NOMO-1 treated with dmso at 0.1 percent for 144 hours (cell line): ENCODE data around the gene TLE1.

Experiments
- DNase-seq: peaks from one replicate; lab custom pipeline; 2025; ENCODE audit not compliant: unreplicated experiment; lab: John Stamatoyannopoulos, UW

The TLE1 gene

DNA sequence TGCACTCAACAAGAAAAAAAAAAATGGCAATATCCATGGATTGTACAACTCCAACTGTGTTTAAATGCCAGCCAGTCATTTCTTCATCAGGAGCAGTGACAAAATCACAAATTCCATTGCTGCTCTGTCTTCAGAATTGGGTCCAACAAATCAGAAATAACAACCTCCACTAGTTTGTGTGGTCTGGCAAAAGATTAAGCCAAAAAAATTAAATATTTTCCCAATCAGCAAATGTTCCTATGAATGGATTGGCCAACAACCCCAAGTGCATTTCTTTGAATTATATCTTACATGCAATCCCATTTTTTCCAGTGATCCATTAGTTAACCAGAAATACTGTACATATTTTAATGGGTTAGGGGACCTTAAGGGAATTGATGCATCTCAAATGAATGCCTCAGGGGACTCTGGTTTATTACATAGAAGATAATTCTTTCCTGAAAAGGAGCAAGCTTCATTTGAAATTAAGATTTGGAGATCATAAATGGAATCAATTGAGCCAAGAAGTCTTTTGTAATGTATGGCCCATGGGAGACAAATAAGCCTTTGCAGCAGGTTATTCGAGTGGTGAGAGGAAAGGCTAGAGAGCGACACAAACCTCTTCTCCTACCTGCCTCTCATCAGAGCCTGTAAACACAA, 131.8 kb downstream of the TLE1 start:
- DNase-seq, result no peak

GRCh38 chr9:81556923-81557322, 132.4 kb downstream of the TLE1 start:
- DNase-seq, result no peak

DNA sequence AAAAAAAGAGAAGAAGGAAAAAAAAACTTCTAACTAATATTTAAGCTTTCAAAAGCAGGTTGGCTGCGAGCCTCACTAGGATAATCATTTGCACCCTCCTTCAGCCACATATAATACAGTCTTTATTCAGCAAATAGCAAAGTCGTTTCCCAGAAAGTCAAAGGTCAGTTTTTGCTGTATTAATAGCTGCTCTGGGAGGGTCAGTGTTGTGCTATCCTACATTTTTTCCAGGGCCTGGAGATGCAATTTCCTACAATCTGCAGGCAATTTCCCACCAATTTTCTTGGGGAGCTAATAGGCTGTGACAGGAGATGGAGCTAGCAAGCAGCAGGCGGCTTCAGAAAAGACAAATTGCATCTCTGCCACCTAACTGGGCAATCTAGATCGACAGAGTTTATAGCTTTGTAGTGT, 136.8 kb downstream of the TLE1 start:
- DNase-seq, result no peak

- no peak for DNase-seq
Observed at GRCh38 chr9:81550207-81550583, 139.2 kb downstream of the TLE1 start.

GRCh38 chr9:81549500-81550206, 139.7 kb downstream of the TLE1 start:
- DNase-seq, result no peak

- DNase-seq, result no peak
Observed at GRCh38 chr9:81548911-81549310, 140.4 kb downstream of the TLE1 start.

DNA sequence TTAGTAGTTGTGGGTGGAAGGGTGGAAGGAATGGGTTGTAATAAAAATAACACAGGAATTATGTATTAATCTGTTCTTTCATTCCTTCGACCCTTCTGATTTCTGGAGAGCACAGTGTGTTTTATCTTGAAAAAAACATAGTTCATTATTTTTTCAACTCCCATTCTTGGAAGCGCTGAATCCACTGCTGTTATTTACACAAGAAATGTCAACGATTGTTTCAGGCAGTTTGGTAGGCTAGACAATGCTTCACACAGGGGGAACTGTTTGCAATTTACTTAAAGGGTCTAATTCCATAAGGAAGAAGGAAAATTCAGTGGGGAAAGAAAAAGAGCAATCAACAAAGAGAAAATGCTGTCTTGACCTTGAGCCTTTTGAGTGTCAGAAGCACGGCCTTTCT, 142.9 kb downstream of the TLE1 start:
- DNase-seq, result no peak

GRCh38 chr9:81543695-81544094, 145.7 kb downstream of the TLE1 start:
- DNase-seq, result no peak

DNA sequence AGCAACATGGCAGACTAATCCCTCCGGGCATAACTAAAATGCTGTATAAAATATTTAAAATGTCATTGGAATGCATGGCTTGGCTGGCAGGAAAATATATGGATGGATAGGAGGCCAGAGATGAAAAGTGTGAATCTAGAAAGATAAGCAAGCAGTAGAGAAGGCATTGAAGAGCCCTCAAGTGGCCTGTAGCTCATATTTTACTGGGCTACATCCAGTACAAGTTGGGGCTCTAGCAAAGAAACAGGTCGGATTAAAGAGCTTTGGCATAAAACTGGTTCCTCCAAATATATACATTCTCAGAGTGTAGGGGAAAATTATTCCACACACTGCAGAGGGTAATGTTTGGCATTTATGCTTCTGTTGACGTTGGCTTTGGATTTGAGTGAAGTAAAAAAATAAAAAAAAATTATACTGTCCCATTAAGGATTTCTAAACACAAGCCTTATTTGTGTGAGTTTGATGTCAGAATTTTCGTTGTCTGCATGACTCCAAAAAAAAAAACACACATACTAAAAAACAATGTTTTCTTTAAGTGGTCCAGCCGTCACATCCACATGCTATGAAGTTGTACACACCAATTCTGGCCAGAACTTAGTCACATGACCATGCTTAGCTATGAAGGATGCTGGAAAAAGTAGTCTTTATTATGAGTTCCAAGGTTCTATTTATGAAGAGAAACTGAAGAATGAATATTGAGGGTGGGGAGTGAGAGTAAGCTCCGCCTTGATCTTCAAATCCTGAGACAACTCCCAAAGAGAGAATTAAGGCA, 147.0 kb downstream of the TLE1 start:
- DNase-seq, result no peak

DNA sequence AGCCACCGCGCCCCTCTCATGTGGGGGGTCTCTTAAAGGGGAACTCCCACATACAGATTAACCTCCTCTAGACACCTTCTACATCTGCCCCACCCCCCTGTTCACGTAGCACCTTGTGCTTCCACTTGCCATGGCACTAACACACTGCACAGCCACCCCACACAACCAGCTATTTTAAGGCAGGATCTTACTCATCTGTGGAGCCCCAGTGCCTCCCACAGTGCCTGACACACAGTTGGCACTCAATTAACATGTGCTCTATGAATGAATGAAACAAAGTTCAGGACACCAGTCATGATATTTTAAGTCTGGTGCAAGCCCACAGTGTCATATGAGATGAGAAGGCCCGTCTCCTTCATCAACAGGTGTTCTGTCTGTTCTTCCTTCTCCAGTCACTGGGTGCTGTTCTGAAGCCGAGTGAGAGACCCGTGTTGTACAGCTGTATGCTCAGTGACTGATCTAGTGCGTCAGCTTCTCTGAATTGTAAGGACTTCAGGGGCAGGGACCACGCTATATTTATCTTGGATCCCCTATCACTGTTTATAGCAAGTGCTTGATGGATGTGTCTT, 149.1 kb downstream of the TLE1 start:
- no peak for DNase-seq

DNA sequence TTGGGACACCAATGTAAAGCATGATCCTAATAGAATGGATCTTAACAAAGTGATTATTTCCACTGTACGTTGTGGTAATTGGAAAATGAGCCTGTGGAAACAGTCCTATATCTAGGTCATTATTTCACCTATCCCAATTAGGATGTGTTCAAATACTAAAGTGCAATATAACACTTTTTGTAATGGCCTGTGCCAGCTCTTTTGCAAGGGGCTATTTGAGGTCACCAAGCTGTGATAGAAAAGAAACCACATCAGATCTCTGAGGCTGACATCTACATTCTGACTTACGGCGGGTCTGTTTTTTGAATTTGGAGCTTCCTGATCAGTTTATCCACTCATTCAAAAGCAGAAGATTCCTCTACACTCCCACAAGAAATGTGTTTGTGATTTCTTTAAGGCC, 150.0 kb downstream of the TLE1 start:
- no peak for DNase-seq

DNA sequence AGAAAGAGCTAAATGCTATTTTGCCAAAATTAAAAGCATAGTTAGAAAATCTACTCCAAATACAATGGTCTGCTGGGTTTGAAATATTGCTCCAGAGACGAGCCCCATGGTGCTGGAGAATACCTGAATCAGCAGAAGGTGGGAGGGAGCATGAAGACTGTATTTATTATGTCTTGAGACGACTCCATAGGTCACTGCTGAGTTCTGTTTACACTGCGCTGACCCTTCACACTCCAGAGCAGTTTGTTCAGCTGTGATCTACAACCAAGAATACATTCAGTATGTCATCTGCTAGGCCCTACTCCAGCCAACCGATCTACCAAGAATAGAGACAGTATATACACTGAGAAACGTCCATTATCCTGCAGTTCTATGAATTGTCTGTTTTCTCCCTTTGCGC, 150.5 kb downstream of the TLE1 start:
- no peak for DNase-seq

DNA sequence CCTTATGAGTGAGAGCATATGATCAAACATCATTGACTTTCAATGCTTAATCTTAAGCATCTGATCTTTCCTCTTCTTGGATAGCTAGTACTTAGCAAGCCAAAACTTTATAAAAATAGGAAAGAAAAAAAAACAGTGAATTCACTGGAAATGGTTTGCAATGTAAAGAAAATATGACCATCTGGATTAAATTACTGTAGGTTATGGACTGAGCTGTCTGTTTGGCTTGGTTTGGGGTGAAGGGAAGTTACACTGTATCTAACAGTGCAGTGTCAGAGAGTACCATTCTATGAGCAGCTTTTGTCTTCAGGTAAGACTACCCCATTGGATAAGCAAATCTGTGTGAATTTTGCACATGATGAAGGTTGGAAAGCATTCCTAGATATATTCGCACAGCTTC, 151.4 kb downstream of the TLE1 start:
- DNase-seq, result no peak

- no peak for DNase-seq
Observed at GRCh38 chr9:81536242-81537025, 152.9 kb downstream of the TLE1 start.

GRCh38 chr9:81535542-81536241, 153.7 kb downstream of the TLE1 start:
- no peak for DNase-seq

- no peak for DNase-seq
Observed at GRCh38 chr9:81534138-81534875, 155.0 kb downstream of the TLE1 start.
